Breast epithelium (tissue), 3 donors: ENCODE results near the gene MARVELD3.

Experiments
- POLR2AphosphoS5 ChIP-seq, 3 donors: sonication (generic); formaldehyde crosslinking; IDR thresholded peaks; one replicate each; pipeline ENCODE4 v1.6.1; 2017; ENCODE audit warnings: antibody characterized with exemption in 3 of 3
- TF ChIP-seq, protein P1 (sequence below), 3 donors: fragments of 450-650 bp; IDR thresholded peaks; one replicate each; pipeline ENCODE4 v1.5.1; 2016 to 2017; ENCODE audit warnings: antibody characterized with exemption in 3 of 3, mild to moderate bottlenecking in 3 of 3, moderate library complexity in 3 of 3

DNA sequence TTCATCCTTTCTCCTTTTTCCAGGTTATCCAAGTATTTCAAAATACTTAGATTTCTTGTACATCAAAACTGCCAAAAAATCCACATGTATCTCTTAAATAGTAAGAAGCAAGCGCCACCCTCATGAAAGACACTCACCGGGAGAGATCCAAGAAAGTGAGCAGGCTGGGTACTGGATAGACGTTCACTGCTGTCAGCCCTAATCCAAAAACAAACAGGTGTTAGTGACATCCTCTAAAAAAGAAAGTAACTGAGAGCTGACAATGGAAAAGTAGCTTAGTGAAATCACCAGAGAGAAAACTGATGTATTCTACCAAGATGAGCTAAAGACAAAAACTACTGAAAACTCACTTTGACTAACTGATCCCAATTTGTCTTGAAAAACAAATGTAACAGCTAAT, 46.1 kb downstream of the MARVELD3 start:
- TF ChIP-seq, protein P1, sequence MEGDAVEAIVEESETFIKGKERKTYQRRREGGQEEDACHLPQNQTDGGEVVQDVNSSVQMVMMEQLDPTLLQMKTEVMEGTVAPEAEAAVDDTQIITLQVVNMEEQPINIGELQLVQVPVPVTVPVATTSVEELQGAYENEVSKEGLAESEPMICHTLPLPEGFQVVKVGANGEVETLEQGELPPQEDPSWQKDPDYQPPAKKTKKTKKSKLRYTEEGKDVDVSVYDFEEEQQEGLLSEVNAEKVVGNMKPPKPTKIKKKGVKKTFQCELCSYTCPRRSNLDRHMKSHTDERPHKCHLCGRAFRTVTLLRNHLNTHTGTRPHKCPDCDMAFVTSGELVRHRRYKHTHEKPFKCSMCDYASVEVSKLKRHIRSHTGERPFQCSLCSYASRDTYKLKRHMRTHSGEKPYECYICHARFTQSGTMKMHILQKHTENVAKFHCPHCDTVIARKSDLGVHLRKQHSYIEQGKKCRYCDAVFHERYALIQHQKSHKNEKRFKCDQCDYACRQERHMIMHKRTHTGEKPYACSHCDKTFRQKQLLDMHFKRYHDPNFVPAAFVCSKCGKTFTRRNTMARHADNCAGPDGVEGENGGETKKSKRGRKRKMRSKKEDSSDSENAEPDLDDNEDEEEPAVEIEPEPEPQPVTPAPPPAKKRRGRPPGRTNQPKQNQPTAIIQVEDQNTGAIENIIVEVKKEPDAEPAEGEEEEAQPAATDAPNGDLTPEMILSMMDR (IDR thresholded peaks at IDR 0.05): no peak
- no peak for TF ChIP-seq POLR2AphosphoS5 (IDR thresholded peaks at IDR 0.05)
